Measurements from ENCODE around the gene LHPP.

The LHPP gene

GRCh38 chr10:124648738-124649137, 187.1 kb downstream of the LHPP start:
- DNase-seq = peak; percentile 25 to 64

DNA sequence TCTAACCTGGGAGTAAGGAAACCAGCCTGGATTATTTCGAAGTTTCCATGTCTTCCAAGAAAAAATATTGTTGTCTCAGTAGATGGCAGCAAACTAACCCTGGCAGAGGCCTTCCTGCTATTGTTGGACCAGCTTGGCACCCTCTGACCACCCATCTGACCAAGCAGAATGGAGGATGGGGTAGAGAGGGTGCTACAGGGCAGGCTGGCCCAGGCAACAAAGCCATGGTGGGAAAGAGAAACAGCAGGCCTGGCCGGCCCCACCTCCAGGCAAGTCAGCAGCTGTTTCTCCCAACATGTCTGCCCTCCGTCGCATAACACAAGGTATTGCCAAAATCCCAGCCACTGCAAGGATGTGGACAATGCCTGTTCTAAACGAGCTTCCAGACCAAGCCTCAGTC, 187.6 kb downstream of the LHPP start:
- no peak for DNase-seq

DNA sequence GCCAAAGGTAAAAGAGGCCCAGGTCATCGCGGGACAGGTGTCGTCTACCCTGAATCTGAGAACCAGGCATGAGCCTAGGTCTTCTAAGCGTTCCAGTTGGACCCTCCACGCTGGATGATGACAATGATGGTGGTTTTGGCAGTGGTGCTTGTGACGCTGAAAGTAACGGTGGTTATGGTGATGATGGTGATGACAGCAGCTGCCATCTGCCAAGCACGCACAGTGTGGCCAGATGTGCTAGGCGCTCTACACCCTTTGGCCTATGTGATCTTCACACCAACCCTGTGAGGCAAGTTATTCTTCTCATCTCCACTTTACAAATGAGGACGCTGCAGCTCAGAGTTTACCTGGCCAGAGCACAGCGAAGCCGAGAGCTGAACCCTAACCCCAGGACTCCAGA, 188.6 kb downstream of the LHPP start:
- no peak for DNase-seq

GRCh38 chr10:124650820-124651401, 189.3 kb downstream of the LHPP start:
- DNase-seq = no peak

GRCh38 chr10:124651402-124651891, 189.8 kb downstream of the LHPP start:
- no peak for DNase-seq

DNA sequence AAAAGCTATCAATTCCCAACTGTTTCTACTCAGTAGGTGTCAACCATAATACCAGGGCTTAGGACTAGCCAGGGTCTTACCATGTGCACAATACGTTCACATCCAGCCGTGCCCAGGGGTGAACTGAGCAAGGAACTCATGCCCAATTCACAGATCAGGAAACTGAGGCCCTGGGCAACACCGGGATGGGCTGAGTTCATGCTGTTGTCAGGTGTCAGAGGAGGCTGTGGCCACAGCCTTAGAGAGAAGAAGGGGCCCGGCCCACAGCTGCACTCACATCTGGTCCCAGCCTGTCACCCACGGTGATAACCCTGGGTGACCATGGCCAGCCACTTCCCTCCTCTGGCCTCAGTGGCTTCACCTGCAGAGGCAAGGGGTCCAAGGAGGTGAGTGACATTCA, 190.6 kb downstream of the LHPP start:
- no peak for DNase-seq

DNA sequence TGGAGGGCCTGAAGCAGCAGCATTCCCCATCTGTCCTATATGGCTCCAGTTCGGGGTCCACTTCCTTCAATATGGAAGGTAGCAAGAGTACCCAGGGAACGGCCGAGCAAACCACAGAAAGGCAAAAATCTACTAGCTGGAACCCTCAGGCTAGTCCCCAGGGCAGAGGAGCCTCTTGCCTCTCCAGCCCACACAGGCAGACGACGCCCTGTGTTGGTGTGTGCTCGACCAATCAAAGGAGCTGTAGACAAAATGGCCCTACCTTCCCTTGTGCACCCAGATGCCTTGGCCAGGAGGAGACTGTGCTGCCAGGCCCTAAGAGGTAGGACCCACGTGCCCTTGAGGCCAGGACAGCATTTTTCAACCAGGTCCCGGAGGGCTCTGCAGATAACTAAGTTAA, 191.1 kb downstream of the LHPP start:
- DNase-seq = no peak

GRCh38 chr10:124653311-124653710, 191.7 kb downstream of the LHPP start:
- no peak for DNase-seq

GRCh38 chr10:124653811-124654651, 192.4 kb downstream of the LHPP start:
- no peak for DNase-seq

DNA sequence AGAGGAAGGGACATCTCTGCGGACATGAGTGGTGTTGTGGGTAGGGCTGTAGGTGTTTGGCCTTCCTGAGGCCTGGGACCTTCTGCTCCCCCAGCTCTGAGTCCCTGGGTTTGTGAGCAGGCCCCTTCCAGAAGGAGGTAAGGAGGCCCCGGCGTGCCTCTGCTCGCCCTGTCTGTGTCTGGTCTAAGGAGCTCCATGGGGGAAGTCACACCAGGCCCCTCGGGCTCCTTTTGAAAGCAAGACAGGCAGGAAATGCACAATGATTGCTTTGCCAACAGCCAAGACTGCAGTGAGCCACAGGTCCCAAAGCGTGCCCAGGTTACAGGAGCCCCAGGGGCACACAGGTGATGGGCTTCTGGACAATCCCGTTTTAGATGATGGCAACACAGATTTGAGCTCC, 193.1 kb downstream of the LHPP start:
- DNase-seq = no peak

- no peak for DNase-seq
Measured at GRCh38 chr10:124655191-124656112, 193.8 kb downstream of the LHPP start.

GRCh38 chr10:124656113-124656490, 194.5 kb downstream of the LHPP start:
- no peak for DNase-seq

DNA sequence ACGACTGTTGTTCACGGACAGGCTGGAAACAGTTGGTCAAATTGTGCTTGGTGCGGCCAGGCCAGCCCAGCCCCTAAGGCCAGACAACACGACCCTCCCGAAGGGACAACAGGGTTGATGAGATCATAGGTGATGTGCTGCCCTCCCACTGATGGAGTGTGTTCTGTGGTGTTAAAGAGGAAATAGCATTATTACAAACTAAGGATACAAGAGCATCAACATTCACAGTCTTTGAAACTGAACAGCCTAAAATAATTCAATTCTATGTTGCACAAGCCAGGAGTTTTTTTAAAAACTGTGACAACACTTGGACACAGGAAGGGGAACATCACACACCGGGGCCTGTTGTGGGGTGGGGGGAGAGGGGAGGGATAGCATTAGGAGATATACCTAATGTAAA, 194.9 kb downstream of the LHPP start:
- DNase-seq = no peak

DNA sequence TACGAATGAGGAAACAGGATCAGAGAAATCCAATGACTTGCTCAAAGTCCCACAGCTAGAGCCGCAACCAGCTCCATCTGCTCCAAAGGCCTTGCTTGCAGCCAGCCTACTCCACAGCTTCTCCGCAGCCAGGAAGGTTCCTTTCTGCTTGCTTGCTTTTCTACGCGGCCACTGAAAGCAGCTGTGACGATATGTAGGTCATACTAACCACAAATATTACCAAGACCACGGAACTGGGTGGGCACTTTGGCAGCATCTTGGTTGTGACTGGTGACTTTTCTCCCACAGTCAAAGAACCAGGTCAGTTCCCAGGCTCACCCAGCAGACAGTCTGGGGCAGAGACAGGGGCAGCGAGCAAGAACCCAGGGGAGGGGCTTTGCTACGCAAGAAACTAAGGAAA, 196.2 kb downstream of the LHPP start:
- DNase-seq = no peak

DNA sequence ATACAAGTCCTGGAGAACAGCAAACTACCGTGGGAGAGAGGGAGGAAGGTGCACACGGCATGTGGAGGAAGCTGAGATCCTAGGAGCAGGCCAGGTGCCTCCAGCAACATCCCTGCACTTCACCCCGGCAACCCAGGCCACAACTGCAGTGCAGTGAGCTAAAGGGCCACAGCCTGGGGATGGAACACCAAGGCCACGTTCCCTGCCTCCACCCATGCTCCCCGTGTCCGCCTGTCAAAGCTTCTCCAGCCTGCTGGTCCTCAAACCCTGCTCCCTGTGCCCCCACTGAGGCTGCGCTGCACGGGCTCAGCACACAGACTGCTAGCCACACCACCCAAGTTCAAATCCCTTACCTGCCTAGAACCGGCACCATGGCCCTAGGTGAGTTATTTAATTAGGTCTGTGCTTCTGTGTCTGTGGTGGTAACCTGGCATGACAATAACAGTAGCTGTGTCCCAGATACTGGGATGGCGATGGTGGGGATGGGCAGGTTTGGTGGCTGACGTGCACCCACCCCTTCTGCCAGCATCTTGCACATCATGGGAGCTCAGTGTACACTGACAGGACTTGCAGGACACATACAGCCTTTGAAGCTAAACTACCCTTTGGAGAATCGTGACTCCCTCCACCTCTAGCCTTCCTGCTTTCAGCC, 197.1 kb downstream of the LHPP start:
- DNase-seq = no peak

GRCh38 chr10:124659380-124659779, 197.8 kb downstream of the LHPP start:
- DNase-seq = no peak

GRCh38 chr10:124660404-124661125, 198.9 kb downstream of the LHPP start:
- no peak for DNase-seq

DNA sequence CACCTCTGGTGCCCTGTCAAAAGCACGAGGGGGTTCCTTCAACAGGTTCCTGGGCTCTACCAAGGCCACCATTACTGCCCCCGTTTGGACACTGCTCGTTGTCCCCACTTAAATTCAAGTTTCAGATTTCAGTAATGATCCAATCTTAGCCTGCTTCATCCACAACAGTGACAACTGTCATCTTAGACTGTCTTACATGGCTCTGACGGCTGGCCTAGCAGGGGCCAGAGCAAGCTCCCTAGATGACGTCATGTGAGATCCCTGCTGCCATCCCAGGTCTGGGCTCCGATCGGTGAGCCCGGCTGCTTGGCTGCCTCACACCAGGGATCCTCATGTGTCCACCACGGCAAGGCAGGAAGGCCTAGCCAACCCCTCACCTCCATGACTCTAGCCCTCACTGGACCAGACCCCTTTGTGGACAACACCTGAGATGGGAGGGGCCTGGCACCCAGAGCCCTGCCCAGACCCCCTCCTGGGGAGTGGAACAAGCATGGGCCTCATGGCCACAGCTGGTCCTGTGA, 200.1 kb downstream of the LHPP start:
- DNase-seq = no peak

DNA sequence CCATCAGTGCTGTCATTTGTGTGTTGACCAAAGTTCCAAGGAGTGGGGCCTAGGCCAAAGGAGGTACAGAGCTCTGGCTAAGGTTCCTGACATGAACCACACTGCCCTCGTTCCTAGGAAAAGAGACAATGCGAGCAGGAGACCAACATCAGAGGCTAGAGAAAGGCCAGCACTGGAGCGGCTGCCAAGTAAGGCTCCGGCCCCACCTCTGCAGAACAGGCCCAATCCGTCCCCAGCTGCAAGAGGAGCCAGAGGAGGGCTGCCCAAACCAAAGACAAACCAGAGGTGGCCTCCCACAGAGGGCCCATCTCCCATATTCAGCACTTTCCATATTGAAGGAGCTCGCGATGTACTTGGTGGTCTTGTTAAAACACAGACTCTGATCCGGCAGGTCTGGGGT, 201.6 kb downstream of the LHPP start:
- DNase-seq = no peak
